GM12878 (cell line): ENCODE data around the gene FOXL3. TPM values are rescaled to one million over a fixed set of nuclear protein-coding genes. Genes with fewer than 3 reads are reported as not detected.

Experiments
- ATAC-seq: fragments of 200-7000 bp; cut with Tn5 transposase; 3 replicates; pipeline ENCODE4 v1.9.1; 2020; ENCODE audit warnings: mild to moderate bottlenecking, moderate library complexity
- BruUV-seq: library from RNA; stranded (reverse); fragments of 400-500 nt; replicated peaks from 2 replicates; lab custom pipeline; 2021; lab: Mats Ljungman, UMichigan
- CTCF ChIA-PET: fragments of 300-600 bp; sonication (Branson Sonifier 250); formaldehyde crosslinking; extraction: SDS; loops from one replicate; lab custom pipeline; 2021; ENCODE audit warnings: inconsistent platforms; lab: Yijun Ruan, JAX
- POLR2A ChIA-PET: fragments of 350-600 bp; formaldehyde crosslinking; extraction: SDS; loops from one replicate; lab custom pipeline; 2021; ENCODE audit warnings: inconsistent platforms; lab: Charles Lee
- RAD21 ChIA-PET: fragments of 300-600 bp; sonication (Branson Sonifier 250); formaldehyde crosslinking; loops from one replicate; lab custom pipeline; 2023; ENCODE audit warnings: antibody characterized with exemption; ENCODE audit not compliant: unreplicated experiment; lab: Charles Lee
- SMC1A ChIA-PET: fragments of 300-600 bp; sonication (Branson Sonifier 250); formaldehyde crosslinking; loops from one replicate; lab custom pipeline; 2023; ENCODE audit not compliant: unreplicated experiment, uncharacterized antibody; lab: Charles Lee
- DNase-seq: peaks from one replicate; pipeline ENCODE4 v3.0.0-alpha.2; 2011; ENCODE audit warnings: low read depth, low spot score
- FAIRE-seq: peaks from 3 replicates; lab custom pipeline; 2011; peaks lifted over from hg19 to GRCh38; lab: Jason Lieb, UNC
- H2AFZ ChIP-seq: 2 replicates; pipeline ENCODE4 v1.6.0; 2011; ENCODE audit warnings: low read depth, low read length, control low read depth; ENCODE audit not compliant: control insufficient read depth
- H3K27ac ChIP-seq: 2 replicates; pipeline ENCODE4 v1.5.1; 2011; ENCODE audit warnings: control low read depth; ENCODE audit not compliant: control insufficient read depth, insufficient read depth
- H3K27me3 ChIP-seq, 2 experiments: replicated peaks in 1 of 2; 2 replicates each; pipeline versions ENCODE4 v1.6.0 to v1.6.1; 2011; ENCODE audit warnings: low read length in 1 of 2; ENCODE audit not compliant: control insufficient read depth in 2 of 2, insufficient read depth in 2 of 2
- H3K36me3 ChIP-seq, 2 experiments: 2 replicates each; pipeline ENCODE4 v1.5.1; 2011; ENCODE audit warnings: low read length in 1 of 2; ENCODE audit not compliant: control insufficient read depth in 2 of 2, insufficient read depth in 2 of 2
- H3K4me1 ChIP-seq: 2 replicates; pipeline ENCODE4 v1.6.1; 2011; ENCODE audit warnings: mild to moderate bottlenecking, low read length, moderate library complexity, mixed read lengths; ENCODE audit not compliant: control insufficient read depth, insufficient read depth
- H3K4me2 ChIP-seq: 2 replicates; pipeline ENCODE4 v1.6.0; 2011; ENCODE audit warnings: control low read depth; ENCODE audit not compliant: control insufficient read depth, insufficient read depth
- H3K4me3 ChIP-seq: fragments of 200-600 bp; sonication (generic); 2 replicates; pipeline ENCODE4 v1.5.1; 2016
- H3K79me2 ChIP-seq: 2 replicates; pipeline ENCODE4 v1.6.0; 2011; ENCODE audit warnings: low read length; ENCODE audit not compliant: control insufficient read depth, insufficient read depth
- H3K9ac ChIP-seq: 2 replicates; pipeline ENCODE4 v1.8.0; 2011; ENCODE audit warnings: low read length, control low read depth, mixed read lengths; ENCODE audit not compliant: control insufficient read depth, insufficient read depth
- H3K9me3 ChIP-seq: replicated peaks from 3 replicates; pipeline ENCODE4 v1.5.1; 2011; ENCODE audit warnings: mild to moderate bottlenecking, low read length; ENCODE audit not compliant: control insufficient read depth, insufficient read depth
- H4K20me1 ChIP-seq: 2 replicates; pipeline ENCODE4 v1.6.0; 2011; ENCODE audit not compliant: control insufficient read depth, insufficient read depth
- IRF3 ChIP-seq: fragments of 450-650 bp; IDR thresholded peaks from 2 replicates; pipeline ENCODE4 v1.6.1; 2014; ENCODE audit warnings: mild to moderate bottlenecking
- MLLT1 ChIP-seq: fragments of 450-650 bp; IDR thresholded peaks from 2 replicates; pipeline ENCODE4 v1.6.1; 2016; ENCODE audit warnings: mild to moderate bottlenecking
- MTA3 ChIP-seq: IDR thresholded peaks from 2 replicates; pipeline ENCODE4 v1.6.1; 2012; ENCODE audit warnings: low read length, inconsistent platforms, borderline replicate concordance
- NFIC ChIP-seq: IDR thresholded peaks from 2 replicates; pipeline ENCODE4 v1.6.1; 2012; ENCODE audit warnings: low read depth, mild to moderate bottlenecking, inconsistent platforms, low read length, moderate library complexity
- NR2C1 ChIP-seq: fragments of 450-650 bp; IDR thresholded peaks from 2 replicates; pipeline ENCODE4 v1.6.1; 2017; ENCODE audit warnings: antibody characterized with exemption, mild to moderate bottlenecking, moderate library complexity
- POLR2AphosphoS5 ChIP-seq: IDR thresholded peaks from 2 replicates; pipeline ENCODE4 v1.6.1; 2011; ENCODE audit warnings: mild to moderate bottlenecking, low read length, inconsistent platforms
- POU2F2 ChIP-seq: IDR thresholded peaks from 3 replicates; pipeline ENCODE4 v1.6.1; 2011; ENCODE audit warnings: low read depth, mild to moderate bottlenecking, low read length, borderline replicate concordance
- RCOR1 ChIP-seq: conservative IDR thresholded peaks from 2 replicates; pipeline ENCODE4 v1.6.1; 2012; ENCODE audit warnings: low read depth, low read length, improper control_type of control experiment
- SP1 ChIP-seq: IDR thresholded peaks from one replicate; pipeline ENCODE4 v1.6.1; 2011; ENCODE audit warnings: low read depth, low read length
- ZBTB4 ChIP-seq: fragments of 450-650 bp; formaldehyde crosslinking; IDR thresholded peaks from 2 replicates; pipeline ENCODE4 v1.4.0; 2022; ENCODE audit warnings: mild to moderate bottlenecking, moderate library complexity
- WGBS: methylation state at CpG from one replicate; pipeline ENCODE4 v1.1.6; 2016; ENCODE audit warnings: low lambda C conversion rate; ENCODE audit not compliant: insufficient replicate concordance, insufficient coverage; ENCODE audit errors: missing lambda C conversion rate; 5-methylcytosine and 5-hydroxymethylcytosine counted together
- in situ Hi-C: fragments of 300-500 bp; cut with MboI; formaldehyde crosslinking; loops from 9 replicates; pipeline ENCODE4 v1.14.3; 2018; ENCODE audit warnings: mixed read lengths
- intact Hi-C: fragments of 100-400 bp; cut with micrococcal nuclease; formaldehyde crosslinking; loops from one replicate; pipeline ENCODE4 v1.14.2; 2022; ENCODE audit not compliant: unreplicated experiment
- polyA plus RNA-seq, 11 experiments: library from polyadenylated mRNA; depleted of rRNA in 4 of 11; unstranded in 6 of 11; stranded (reverse) in 5 of 11; fragments of >200 nt; fragmentation: Nextera tagmentation in 4 of 11; fragmentation: Illumina TruSeq in 1 of 11; extraction: Ambion mirVana in 4 of 11; extraction: Trizol in 1 of 11; gene quantifications; 1 replicate in 1 of 11; 2 replicates in 10 of 11; pipeline versions ENCODE4 v1.2.1 to v1.2.3, GENCODE V29; 2011 to 2016; ENCODE audit warnings: inconsistent platforms in 2 of 11, missing spikeins in 2 of 11, low read depth in 1 of 11
- total RNA-seq, 4 experiments: library from RNA; depleted of rRNA in 3 of 4; stranded (reverse); fragments of >200 nt in 3 of 4; fragmentation: Illumina TruSeq in 1 of 4; extraction: Trizol in 1 of 4; gene quantifications; 2 replicates each; pipeline versions ENCODE4 v1.2.1 to v1.2.3, GENCODE V29; 2013 to 2021

The FOXL3 gene
- total and polyA plus RNA-seq, 10 of the 15 experiments (the other 5 are each of a cell fraction or from before 2014, with no cell fraction given), result not detected

GRCh38 chr7:339062-339342, 49.0 kb downstream of the FOXL3 start:
- no peaks in the 10 kb centered on the region for H4K20me1 ChIP-seq
- ChIA-PET SMC1A (no interaction called here), CTCF (no interaction called here), RAD21 (no interaction called here), POLR2A (no interaction called here)
- H3K27me3 ChIP-seq, result no peaks in the 10 kb centered on the region
- H3K4me2 ChIP-seq, result no peak overlapping the region
- H3K79me2 ChIP-seq, result no peaks in the 10 kb centered on the region
- no TSS peak for BruUV-seq
- FAIRE-seq (no peak), ATAC-seq (no peak), DNase-seq (no peak)
- WGBS, result 33% methylated on average over 3 of the region's 3 CpGs
- no peak overlapping the region for H3K9ac ChIP-seq
- H3K27ac ChIP-seq, result no peak overlapping the region
- no peak for TF ChIP-seq POLR2AphosphoS5
- no peaks in the 10 kb centered on the region for H3K4me1 ChIP-seq
- H3K9me3 ChIP-seq, result no peaks in the 10 kb centered on the region; the same call in 2 of the 3 replicates
- H3K36me3 ChIP-seq, result no peaks in the 10 kb centered on the region
- in situ Hi-C loops, result no loop called here
- H2AFZ ChIP-seq, result no peak overlapping the region
- intact Hi-C loops, result no loop called here
- no peak overlapping the region for H3K4me3 ChIP-seq

- RAD21 ChIA-PET, result no interaction called here
- DNase-seq, result no peak
- Histone ChIP-seq H3K4me2 (no peak overlapping the region), H2AFZ (no peak overlapping the region), H3K9ac (no peak overlapping the region), H4K20me1 (no peaks in the 10 kb centered on the region), H3K27me3 (no peaks in the 10 kb centered on the region), H3K4me3 (no peak overlapping the region), H3K9me3 (no peaks in the 10 kb centered on the region; the same call in 2 of the 3 replicates), H3K79me2 (no peaks in the 10 kb centered on the region), H3K27ac (no peak overlapping the region), H3K36me3 (no peaks in the 10 kb centered on the region), H3K4me1 (no peaks in the 10 kb centered on the region)
- TF ChIP-seq IRF3 (no peak), MTA3 (no peak), RCOR1 (no peak), SP1 (no peak), POU2F2 (no peak), ZBTB4 (CRISPR knock-in tag) (no peak), NR2C1 (no peak), NFIC (no peak), MLLT1 (no peak)
- CTCF ChIA-PET, result no interaction called here
- BruUV-seq, result no TSS peak
- ATAC-seq, result no peak
- 6% methylated on average over 7 of the region's 7 CpGs for whole genome bisulfite sequencing
- intact Hi-C loops, result no loop called here
- no peak for FAIRE-seq
- SMC1A ChIA-PET, result no interaction called here
- in situ Hi-C loops, result no loop called here
- POLR2A ChIA-PET, result no interaction called here
Measured at GRCh38 chr7:339696-340095, 49.7 kb downstream of the FOXL3 start.
